HL-60 (cell line): ENCODE data around the gene ELP4.

Source experiments
- CTCF ChIP-seq: IDR thresholded peaks from one replicate; pipeline ENCODE4 v1.5.1; 2011; ENCODE audit warnings: low read length, control low read depth, inconsistent platforms; ENCODE audit not compliant: insufficient read depth
- GABPA ChIP-seq: IDR thresholded peaks from 2 replicates; pipeline ENCODE4 v1.6.1; 2012; ENCODE audit warnings: low read depth
- POLR2AphosphoS5 ChIP-seq: IDR thresholded peaks from 2 replicates; pipeline ENCODE4 v1.6.1; 2012; ENCODE audit warnings: low read depth
- REST ChIP-seq: IDR thresholded peaks from 2 replicates; pipeline ENCODE4 v1.6.1; 2012; ENCODE audit warnings: low read depth; ENCODE audit not compliant: insufficient replicate concordance
- SPI1 ChIP-seq: IDR thresholded peaks from 2 replicates; pipeline ENCODE4 v1.6.1; 2012; ENCODE audit warnings: low read depth, mild to moderate bottlenecking, borderline replicate concordance

DNA sequence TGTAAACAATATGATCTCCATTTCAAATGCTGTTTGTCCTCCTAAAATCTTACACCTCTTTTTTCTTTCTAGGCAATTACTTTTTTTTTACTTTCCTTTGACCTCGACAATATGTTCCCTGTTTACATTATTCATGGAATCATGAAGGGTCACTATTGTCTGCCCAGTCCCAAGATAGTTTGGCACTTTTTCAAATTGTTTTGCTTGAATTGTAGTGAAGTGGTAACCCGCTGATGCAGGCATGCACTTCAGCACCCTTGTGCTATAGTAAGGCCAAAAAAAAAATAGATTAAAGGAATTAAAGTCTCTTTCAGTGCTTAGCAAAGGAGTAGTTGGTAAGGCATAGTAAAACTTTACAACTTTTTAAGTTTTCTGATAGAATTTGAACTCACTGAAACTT, 210.7 kb downstream of the ELP4 start:
- TF ChIP-seq CTCF (no peak), POLR2AphosphoS5 (no peak), REST (no peak), GABPA (no peak), SPI1 (no peak)
